Measurements from ENCODE around the gene ABCB11.

- TF ChIP-seq CTCF (IDR thresholded peaks at IDR 0.05; ENCODE audit: insufficient read depth, low read length), result no peak
- no peak for TF ChIP-seq SPI1 (IDR thresholded peaks at IDR 0.05; ENCODE audit: borderline replicate concordance, low read depth)
- TF ChIP-seq GABPA (IDR thresholded peaks at IDR 0.05; ENCODE audit: low read depth), result no peak
- TF ChIP-seq REST (IDR thresholded peaks at IDR 0.05; ENCODE audit: insufficient replicate concordance, low read depth), result no peak
- no peak for TF ChIP-seq POLR2AphosphoS5 (IDR thresholded peaks at IDR 0.05; ENCODE audit: low read depth)
Measured at GRCh38 chr2:168897449-168897848, 133.7 kb downstream of the ABCB11 start.
